Endothelial cell (in vitro differentiated cells): ENCODE measurements around the gene COL4A1. TPM values are rescaled to one million over a fixed set of nuclear protein-coding genes. Genes with fewer than 3 reads are reported as not detected.

Experiments
- DNase-seq: peaks from one replicate; pipeline ENCODE4 v3.0.0; 2021; ENCODE audit warnings: low spot score
- H3K27ac Mint-ChIP-seq: one replicate; pipeline ENCODE4 v1.8.0; 2021; ENCODE audit warnings: mixed read lengths, inconsistent platforms; ENCODE audit not compliant: unreplicated experiment
- H3K27me3 Mint-ChIP-seq: one replicate; pipeline ENCODE4 v1.8.0; 2021; ENCODE audit warnings: mild to moderate bottlenecking, moderate library complexity, mixed read lengths, inconsistent platforms; ENCODE audit not compliant: unreplicated experiment
- H3K36me3 Mint-ChIP-seq: one replicate; pipeline ENCODE4 v1.8.0; 2021; ENCODE audit warnings: mild to moderate bottlenecking, low read depth, mixed read lengths, inconsistent platforms; ENCODE audit not compliant: unreplicated experiment
- H3K4me1 Mint-ChIP-seq: one replicate; pipeline ENCODE4 v1.8.0; 2021; ENCODE audit warnings: mild to moderate bottlenecking, mixed read lengths, inconsistent platforms; ENCODE audit not compliant: unreplicated experiment
- H3K4me3 Mint-ChIP-seq: one replicate; pipeline ENCODE4 v1.8.0; 2021; ENCODE audit warnings: mild to moderate bottlenecking, mixed read lengths, inconsistent platforms; ENCODE audit not compliant: unreplicated experiment
- H3K9me3 Mint-ChIP-seq: one replicate; pipeline ENCODE4 v1.8.0; 2021; ENCODE audit warnings: mixed read lengths, inconsistent platforms; ENCODE audit not compliant: unreplicated experiment
- CTCF ChIP-seq: fragments of 200-600 bp; sonication (generic); IDR thresholded peaks from one replicate; pipeline ENCODE4 v1.5.0; 2021; ENCODE audit warnings: antibody characterized with exemption; ENCODE audit not compliant: unreplicated experiment
- total RNA-seq: library from RNA; stranded (reverse); fragmentation: NEBNext Ultra II Directional; extraction: Animal tissue kit (Norgen Biotek cat#: 25700); gene quantifications from one replicate; pipeline ENCODE4 v1.2.1, GENCODE V29; 2021; ENCODE audit not compliant: unreplicated experiment

Gene COL4A1
- total RNA-seq, 1 donor from 2014 or later: 2,720 TPM

- Mint-ChIP-seq H3K4me1 (peaks cover 71% of the 10 kb centered on the region), H3K27me3 (peaks cover 24% of the 10 kb centered on the region), H3K27ac (peak overlapping the region; percentile 92), H3K4me3 (peak overlapping the region; percentile 99), H3K36me3 (peaks cover 59% of the 10 kb centered on the region), H3K9me3 (no peaks in the 10 kb centered on the region)
- no peak for DNase-seq
- no peak for TF ChIP-seq CTCF
Measured at GRCh38 chr13:110308656-110309359, 1.9 kb upstream of the COL4A1 start.

GRCh38 chr13:110307767-110308655, 1.1 kb upstream of the COL4A1 start:
- Mint-ChIP-seq H3K36me3 (peaks cover 65% of the 10 kb centered on the region), H3K4me1 (peaks cover 75% of the 10 kb centered on the region), H3K27ac (peak overlapping the region; percentile 92), H3K9me3 (no peaks in the 10 kb centered on the region), H3K4me3 (peak overlapping the region; percentile 99), H3K27me3 (peaks cover 24% of the 10 kb centered on the region)
- TF ChIP-seq CTCF: no peak
- DNase-seq: peak; percentile 61

- DNase-seq: no peak
- Mint-ChIP-seq H3K4me3 (peak overlapping the region; percentile 96), H3K4me1 (peaks cover 77% of the 10 kb centered on the region), H3K9me3 (no peaks in the 10 kb centered on the region), H3K27me3 (peaks cover 17% of the 10 kb centered on the region), H3K27ac (no peak overlapping the region), H3K36me3 (peaks cover 64% of the 10 kb centered on the region)
- TF ChIP-seq CTCF: no peak
Measured at GRCh38 chr13:110306340-110306959, 507 bp downstream of the COL4A1 start.

GRCh38 chr13:110305949-110306339, 1.0 kb downstream of the COL4A1 start:
- Mint-ChIP-seq H3K27me3 (peaks cover 17% of the 10 kb centered on the region), H3K4me3 (peak overlapping the region; percentile 96), H3K9me3 (no peaks in the 10 kb centered on the region), H3K27ac (peak overlapping the region; percentile 76), H3K36me3 (peaks cover 66% of the 10 kb centered on the region), H3K4me1 (peaks cover 80% of the 10 kb centered on the region)
- no peak for TF ChIP-seq CTCF
- no peak for DNase-seq
